GM12878 (cell line): ENCODE data around the gene ISOC2. TPM values are rescaled to one million over a fixed set of nuclear protein-coding genes. Genes with fewer than 3 reads are reported as not detected.
A peak's percentile ranks its signal among the peaks of the same experiment; 100 is the strongest.

ENCODE experiments used
- CTCF ChIP-seq, 3 experiments: IDR thresholded peaks in 2 of 3; conservative IDR thresholded peaks in 1 of 3; 2 replicates each; pipeline ENCODE4 v1.5.1; 2011; ENCODE audit warnings: low read depth in 3 of 3, low read length in 3 of 3, mild to moderate bottlenecking in 3 of 3, control low read depth in 2 of 3, moderate library complexity in 2 of 3, inconsistent platforms in 1 of 3, mixed read lengths in 1 of 3; ENCODE audit not compliant: control insufficient read depth in 2 of 3, insufficient read depth in 1 of 3; ENCODE audit errors: extremely low read depth in 1 of 3
- CUX1 ChIP-seq: IDR thresholded peaks from 2 replicates; pipeline ENCODE4 v1.6.1; 2012; ENCODE audit warnings: improper control_type of control experiment, low read depth, low read length; ENCODE audit not compliant: insufficient replicate concordance
- LARP7 ChIP-seq: fragments of 450-650 bp; IDR thresholded peaks from 2 replicates; pipeline ENCODE4 v1.6.1; 2017; ENCODE audit warnings: mild to moderate bottlenecking
- TCF3 ChIP-seq: IDR thresholded peaks from 2 replicates; pipeline ENCODE4 v1.6.1; 2012; ENCODE audit warnings: low read depth, mild to moderate bottlenecking, low read length, borderline replicate concordance; ENCODE audit not compliant: insufficient read depth
- ZNF207 ChIP-seq: fragments of 450-650 bp; IDR thresholded peaks from 2 replicates; pipeline ENCODE4 v1.6.1; 2014; ENCODE audit warnings: antibody characterized with exemption, mild to moderate bottlenecking, borderline replicate concordance
- polyA plus RNA-seq, 11 experiments: library from polyadenylated mRNA; depleted of rRNA in 4 of 11; unstranded in 6 of 11; stranded (reverse) in 5 of 11; fragments of >200 nt; fragmentation: Nextera tagmentation in 4 of 11; fragmentation: Illumina TruSeq in 1 of 11; extraction: Ambion mirVana in 4 of 11; extraction: Trizol in 1 of 11; gene quantifications; 1 replicate in 1 of 11; 2 replicates in 10 of 11; pipeline versions ENCODE4 v1.2.1 to v1.2.3, GENCODE V29; 2011 to 2016; ENCODE audit warnings: inconsistent platforms in 2 of 11, missing spikeins in 2 of 11, low read depth in 1 of 11
- total RNA-seq, 4 experiments: library from RNA; depleted of rRNA in 3 of 4; stranded (reverse); fragments of >200 nt in 3 of 4; fragmentation: Illumina TruSeq in 1 of 4; extraction: Trizol in 1 of 4; gene quantifications; 2 replicates each; pipeline versions ENCODE4 v1.2.1 to v1.2.3, GENCODE V29; 2013 to 2021

The ISOC2 gene
- total and polyA plus RNA-seq, 10 of the 15 experiments (the other 5 are each of a cell fraction or from before 2014, with no cell fraction given): 0.72 to 238 (median 56.9) TPM

GRCh38 chr19:55454787-55455243, 6.6 kb downstream of the ISOC2 start (continued):
- TF ChIP-seq CTCF (IDR thresholded peaks at IDR 0.05 in 2 of 3, conservative IDR thresholded peaks at IDR 0.05 in 1 of 3; ENCODE audit: control insufficient read depth in 2 of 3, extremely low read depth in 1 of 3, insufficient read depth in 1 of 3, low read depth in 3 of 3, low read length in 3 of 3) (peak; percentile 56 to 70 (median 63)), TCF3 (no peak), ZNF207 (no peak), LARP7 (no peak), CUX1 (no peak)
